HG02840 (cell line): ENCODE results near the gene GFPT1.

Experiments used
- ATAC-seq: cut with Tn5 transposase; IDR thresholded peaks from one replicate; pipeline ENCODE4 v1.9.1; 2021; ENCODE audit warnings: mild to moderate bottlenecking, moderate library complexity, moderate number of reproducible peaks; ENCODE audit not compliant: unreplicated experiment, low FRiP score

The GFPT1 gene

GRCh38 chr2:69296421-69296820 lies 90.6 kb downstream of the GFPT1 start:
- ATAC-seq = no peak

- no peak for ATAC-seq
Observed at GRCh38 chr2:69292256-69292655, 94.8 kb downstream of the GFPT1 start.

DNA sequence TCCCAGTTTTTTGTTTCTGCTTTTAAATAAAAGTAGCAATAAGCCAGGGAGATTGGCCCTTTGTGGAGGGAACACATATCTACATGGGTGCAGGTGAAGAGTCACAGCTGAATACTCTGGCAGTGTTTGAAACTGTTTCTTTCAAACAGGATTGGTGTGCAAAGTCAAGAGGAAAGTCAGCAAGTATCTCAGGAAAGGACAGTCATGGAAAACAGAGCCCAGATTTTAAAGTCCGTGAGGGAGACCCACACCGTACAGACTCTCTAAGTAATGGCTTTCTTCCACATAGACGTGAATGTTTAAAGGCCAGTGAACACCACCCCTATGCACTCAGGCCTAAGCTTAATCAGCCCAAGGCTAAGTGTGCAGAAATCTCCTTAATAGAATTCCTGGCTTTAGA lies 95.3 kb downstream of the GFPT1 start:
- no peak for ATAC-seq

DNA sequence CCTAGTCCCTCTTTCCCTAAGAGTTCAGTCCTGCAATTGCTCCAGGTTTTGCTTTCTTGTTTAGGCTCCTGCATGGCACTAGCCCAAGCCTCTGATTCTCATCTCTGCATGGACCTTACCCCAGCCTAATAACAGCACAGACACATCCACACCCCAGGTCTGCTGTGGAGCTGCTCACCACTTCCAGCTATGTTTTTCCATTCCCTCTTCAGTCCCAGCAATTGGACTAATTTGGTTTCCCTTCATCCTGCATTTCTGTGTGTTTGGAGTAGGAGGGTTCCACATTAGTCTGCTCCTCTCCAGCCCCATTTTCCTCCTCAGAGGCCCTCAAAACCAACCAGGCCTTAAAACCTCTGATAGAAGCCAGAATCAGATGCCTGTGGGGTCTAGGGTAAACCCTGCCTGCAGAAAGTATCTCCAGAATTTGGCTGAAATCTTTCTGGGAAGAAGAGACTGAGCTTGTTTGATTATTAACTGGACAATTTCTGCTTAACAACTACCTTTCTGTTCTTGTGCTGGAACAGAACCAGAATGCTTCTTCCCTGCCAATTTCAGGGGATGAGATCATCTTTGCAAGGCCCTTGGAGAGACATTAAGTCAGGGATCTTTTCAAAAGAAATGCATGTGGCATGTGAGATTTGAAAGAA lies 95.9 kb downstream of the GFPT1 start:
- no peak for ATAC-seq

- no peak for ATAC-seq
Observed at GRCh38 chr2:69288429-69288828, 98.6 kb downstream of the GFPT1 start.

- no peak for ATAC-seq
Observed at GRCh38 chr2:69287544-69287943, 99.5 kb downstream of the GFPT1 start.

DNA sequence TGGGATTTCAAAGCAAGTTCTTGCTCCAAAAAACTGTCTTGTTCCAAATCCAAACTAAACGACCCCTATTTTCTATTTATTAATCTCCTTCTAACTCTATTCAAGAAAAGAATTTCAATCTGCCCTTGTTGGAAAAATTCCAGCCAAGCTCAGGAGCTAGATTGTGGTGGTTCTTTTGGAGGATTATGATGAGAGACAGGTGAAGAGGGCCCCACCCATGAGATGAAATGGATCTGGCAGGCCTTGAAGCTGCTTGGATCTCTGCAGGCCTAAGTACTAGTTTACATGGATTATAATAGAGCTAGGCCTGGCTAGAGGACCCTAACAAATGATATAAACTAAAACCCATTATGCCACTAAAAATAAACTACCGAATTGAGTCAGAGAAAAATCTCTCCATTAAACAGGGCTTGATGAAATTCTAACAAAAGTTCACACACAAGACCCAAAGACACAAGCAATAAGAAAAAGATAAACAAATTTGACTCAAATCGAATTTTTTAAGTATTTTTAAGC lies 101.6 kb downstream of the GFPT1 start:
- ATAC-seq = no peak

DNA sequence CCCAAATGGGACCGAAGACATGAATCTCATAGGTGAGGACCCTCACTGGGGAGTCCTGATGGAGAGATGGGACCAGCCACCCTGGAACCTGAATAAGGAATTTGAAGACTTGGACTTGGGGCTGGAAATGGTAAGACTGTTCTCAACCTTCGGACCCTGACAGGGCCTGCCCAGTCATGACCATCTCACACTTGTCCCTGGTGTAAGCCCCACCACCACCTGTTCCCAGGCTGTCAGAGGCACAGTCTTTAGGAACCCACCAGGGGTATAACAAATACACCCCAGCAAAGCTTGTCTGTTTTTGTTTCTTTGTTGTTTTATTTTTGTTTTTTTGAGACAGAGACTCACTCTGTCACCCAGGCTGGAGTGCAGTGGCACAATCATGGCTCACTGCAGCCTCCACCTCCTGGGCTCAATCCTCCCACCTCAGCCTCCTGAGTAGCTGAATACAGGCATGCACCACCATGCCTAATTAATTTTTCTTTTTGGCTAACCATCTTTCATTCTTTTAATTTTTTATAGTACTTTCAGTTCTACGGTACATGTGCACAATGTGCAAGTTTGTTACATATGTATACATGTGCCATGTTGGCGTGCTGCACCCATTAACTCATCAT lies 106.1 kb downstream of the GFPT1 start:
- ATAC-seq = no peak

GRCh38 chr2:69279931-69280681 lies 106.9 kb downstream of the GFPT1 start:
- ATAC-seq = no peak

- ATAC-seq = no peak
Observed at GRCh38 chr2:69279211-69279610, 107.8 kb downstream of the GFPT1 start.

- ATAC-seq = no peak
Observed at GRCh38 chr2:69278366-69278765, 108.7 kb downstream of the GFPT1 start.

- no peak for ATAC-seq
Observed at GRCh38 chr2:69275490-69275889, 111.5 kb downstream of the GFPT1 start.

GRCh38 chr2:69272803-69273471 lies 114.1 kb downstream of the GFPT1 start:
- ATAC-seq = no peak

GRCh38 chr2:69271831-69272257 lies 115.2 kb downstream of the GFPT1 start:
- no peak for ATAC-seq
